HG03064 (cell line): ENCODE measurements around the gene RGS6.

Experiments used
- ATAC-seq: cut with Tn5 transposase; IDR thresholded peaks from one replicate; pipeline ENCODE4 v1.9.1; 2021; ENCODE audit warnings: low read depth; ENCODE audit not compliant: unreplicated experiment

RGS6 gene

DNA sequence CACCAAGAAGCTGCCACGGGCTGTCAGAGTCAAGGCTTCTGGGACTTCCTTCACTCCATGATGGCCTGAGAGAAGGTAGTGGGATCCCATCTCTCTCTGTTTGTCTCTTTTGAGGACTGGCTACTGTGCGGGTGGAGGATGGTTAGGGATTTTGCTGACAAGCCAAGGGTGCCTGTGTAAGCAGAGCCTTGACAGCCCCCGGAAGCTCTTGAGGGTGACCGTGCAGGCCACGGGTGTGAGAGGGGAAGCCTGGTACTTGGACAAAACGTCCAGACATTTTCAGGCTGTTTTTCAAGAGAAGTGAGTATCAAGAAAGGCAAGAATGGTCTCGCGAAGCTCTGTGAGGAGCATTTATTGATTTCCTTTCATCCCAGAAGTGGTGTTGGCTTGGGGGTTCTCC is 609.3 kb downstream of the RGS6 start:
- ATAC-seq, result no peak

DNA sequence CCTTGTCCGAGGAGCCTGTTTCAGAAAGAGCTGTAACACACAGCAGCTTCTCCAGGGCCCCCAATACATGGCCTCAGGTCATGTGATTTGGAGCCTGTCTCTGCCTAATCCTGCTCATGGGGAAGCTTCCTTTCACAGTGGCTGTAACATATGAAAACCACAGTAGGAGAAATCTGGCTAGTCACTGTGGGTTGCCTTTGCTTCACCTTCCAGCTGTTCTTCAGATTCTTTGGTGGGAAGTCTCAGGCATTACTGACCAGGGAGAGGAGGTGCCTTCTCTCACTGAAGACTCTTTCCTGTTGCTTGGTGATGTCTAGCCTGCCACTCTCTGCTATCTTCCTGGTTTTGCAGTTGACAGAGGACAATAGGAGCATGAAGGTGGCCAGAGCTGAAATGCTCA is 611.1 kb downstream of the RGS6 start:
- ATAC-seq, result no peak

DNA sequence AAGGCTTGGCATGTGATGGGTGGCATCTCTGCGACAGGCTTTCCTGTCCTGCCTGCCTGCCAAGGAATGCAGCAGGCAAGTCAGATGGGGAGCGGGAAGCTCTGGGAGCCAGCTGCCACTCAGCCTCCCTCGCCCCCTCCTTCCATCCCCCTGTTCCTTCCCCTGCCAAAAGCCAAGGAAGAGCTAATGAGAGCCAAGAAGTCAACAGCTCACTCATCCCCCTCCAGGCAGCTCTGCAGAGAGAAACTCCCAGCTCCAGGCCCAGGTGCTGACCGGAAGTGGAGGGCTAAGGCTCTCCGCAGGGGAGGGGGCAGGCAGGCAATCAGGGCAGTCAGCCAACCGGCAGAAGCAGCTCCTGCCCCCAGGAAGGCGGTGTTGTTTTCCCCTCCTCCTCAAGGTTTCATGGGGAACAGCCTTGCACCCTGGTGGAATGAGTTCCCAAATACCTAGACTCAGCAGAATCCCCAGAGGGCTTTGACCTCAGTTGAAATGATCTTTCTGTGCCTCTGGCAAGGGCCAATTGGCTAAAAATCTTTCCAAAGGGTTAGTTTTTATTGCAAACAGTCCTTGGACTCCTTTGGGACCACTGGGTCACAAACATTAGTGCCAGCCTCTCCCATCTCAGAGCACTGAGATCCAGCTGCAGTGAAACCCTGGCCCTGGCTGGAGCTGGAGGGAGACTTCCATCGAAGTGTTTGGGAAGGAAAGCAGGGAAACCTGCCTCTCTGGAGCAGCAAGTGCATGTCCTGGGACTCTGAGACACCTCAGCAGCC is 612.6 kb downstream of the RGS6 start:
- ATAC-seq, result no peak

DNA sequence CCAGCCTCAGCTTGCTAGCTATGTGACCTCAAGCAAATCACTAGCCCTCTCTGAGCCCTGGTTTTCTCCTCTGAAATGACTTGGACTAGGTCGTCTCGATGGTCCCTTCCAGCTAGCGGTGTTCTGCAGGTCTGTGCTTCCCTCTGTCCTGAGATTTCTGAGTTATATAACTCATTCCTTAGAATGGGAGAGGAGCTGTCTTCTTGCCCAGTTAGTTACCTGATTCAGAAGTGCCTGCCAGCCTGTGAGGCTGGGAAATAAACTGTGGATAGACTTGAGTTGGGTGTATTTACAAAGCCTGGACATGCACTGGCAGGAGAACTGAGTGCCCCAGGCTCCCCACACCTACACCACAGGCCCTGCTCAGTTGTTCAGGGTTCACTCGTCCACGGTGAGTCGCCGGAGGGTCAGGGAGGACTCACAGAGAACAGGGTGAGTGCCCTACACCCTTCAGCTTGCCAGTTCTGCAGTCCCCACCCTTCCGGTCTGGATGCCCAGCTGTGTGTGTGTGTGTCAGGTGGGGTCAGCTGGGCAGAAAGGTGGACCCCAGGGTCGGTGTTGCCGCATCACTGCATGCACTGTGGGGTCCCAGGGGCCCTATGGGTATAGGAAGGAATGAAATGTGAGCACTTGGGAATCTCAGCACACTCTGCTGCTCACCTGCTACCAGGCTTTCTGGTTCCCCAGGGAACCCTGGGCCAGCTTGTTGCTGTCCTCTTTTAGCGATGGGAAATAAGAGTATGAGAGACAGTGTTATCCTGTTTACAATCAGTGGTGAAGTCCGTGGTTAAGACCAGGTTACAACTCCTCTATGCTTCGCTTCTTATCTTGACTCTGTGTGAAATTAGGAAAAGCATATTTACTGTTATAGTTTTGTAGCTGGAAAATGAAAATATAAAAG is 613.4 kb downstream of the RGS6 start:
- no peak for ATAC-seq

DNA sequence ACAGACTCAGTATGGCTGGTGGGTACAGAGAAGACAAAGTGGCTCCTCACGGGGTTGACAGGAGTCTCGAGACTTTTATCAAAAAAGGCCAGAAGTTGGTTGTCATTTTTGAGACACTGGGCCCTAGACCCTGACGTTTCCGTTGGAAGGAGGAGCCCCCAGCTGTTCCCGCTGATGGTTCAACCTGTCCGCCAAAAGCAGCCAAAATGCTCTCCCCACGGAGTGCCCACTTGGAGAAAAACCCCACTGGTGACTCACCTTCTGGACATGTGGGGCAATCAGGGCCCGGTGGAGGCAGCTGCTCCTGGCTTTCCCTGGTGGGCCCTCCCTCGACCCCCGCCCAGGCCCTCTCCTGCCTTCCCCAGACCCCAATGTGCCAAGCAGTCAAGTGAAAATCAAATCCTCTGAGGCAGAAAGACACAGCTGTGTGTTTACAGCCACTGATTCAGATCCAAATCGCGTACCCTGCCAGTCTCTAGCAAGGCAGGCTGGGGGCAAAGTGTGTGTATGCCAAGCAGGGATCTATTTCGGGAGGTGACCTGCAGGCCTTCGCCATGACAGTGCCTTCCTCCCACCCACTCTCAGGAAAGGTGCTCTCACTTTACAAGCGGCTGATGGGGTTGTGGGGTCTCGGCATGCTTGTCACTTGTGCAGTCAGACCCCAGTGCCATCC is 614.3 kb downstream of the RGS6 start:
- ATAC-seq, result no peak

DNA sequence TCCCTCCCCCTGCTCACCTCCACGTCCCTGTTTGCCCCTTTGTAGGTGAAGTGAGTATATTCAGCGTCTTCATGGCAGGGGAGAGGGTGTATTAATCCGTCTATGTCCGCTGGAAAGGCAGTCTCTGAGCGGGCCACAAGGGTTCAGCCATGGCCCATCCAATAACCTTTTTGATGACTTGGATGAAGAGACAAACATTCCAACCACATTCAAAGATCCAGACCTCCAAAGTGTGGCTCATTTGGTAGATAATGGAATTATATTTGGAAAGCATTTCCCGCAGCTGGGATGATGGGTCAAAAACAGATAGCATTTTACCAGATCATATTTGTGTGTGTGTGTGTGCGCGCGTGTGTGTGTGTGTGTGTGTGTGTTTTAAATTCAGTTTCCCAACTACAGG is 615.8 kb downstream of the RGS6 start:
- no peak for ATAC-seq

DNA sequence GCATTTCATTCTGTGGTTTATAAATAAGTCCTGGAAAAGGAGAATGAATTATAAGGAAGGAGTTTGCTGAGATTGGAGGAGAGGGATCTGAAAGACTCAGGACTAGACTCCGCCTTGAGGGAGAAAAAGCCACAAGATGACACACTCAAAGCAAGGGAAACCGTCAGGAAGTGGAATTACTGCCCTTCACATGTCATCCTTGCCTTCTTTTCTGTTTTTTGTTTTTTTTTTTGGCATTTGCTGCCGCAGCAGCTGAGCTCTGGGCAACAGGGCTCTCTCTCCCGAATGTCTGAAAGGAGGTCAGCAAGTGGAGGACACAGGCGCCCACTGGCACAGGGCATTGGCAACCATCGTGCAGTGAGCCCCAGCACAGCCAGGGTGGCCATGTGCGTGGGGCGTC is 616.8 kb downstream of the RGS6 start:
- no peak for ATAC-seq

DNA sequence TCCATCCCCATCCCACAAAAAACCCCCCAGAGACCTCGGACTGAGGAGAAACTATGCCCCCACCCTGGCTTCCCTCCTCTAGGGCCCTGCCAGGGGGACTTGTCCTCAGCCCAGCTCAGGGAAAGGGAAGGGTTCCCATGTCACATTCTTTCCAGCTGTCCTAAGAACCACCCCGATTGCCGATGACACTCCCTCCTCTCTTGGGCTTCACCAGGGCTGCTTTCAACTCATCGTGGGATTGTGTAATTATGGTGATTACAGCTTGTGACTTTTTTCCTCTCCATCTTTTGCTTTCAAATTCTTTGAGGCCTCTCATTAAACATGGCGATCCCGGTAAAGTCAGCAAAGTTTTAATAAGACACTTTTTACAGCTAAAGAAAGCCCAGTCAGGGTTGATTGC is 617.6 kb downstream of the RGS6 start:
- ATAC-seq, result no peak

DNA sequence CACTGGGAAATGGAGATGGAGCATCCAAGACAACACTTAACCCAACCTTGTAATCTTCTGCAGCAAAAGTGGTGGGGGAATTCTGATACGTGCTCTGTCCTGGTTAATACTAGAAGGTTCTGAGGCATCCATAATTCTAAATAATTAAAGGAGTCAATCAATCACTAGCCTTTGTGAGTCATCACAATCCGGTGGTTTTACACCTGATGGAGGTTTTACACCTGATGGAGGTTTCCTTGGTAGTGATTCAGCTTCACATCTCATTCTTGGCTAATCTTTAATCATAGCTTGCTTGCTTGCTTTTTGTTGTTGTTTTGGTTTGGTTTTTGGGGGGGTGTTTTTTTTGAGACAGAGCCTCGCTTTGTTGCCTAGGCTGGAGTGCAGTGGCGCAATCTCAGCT is 618.3 kb downstream of the RGS6 start:
- no peak for ATAC-seq

DNA sequence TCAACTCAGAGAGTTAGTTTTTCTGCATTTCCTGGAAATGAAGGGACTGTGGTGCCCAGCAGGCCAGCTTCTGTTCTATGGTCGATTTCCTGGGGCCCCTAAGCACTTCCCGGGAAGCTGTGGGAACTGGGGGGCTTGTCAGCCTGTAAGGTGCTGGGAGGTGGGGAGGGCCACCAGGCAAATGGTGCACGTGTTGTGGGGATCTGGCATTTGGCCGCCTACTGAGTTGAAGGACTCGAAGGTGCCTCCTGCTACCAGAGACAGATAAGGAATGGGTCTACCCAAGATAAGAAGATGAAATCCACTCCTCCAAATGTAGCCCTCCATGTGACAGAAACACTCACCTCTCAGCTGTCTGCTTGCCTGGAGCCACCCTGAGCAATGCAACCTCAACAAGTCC is 620.0 kb downstream of the RGS6 start:
- ATAC-seq, result no peak

DNA sequence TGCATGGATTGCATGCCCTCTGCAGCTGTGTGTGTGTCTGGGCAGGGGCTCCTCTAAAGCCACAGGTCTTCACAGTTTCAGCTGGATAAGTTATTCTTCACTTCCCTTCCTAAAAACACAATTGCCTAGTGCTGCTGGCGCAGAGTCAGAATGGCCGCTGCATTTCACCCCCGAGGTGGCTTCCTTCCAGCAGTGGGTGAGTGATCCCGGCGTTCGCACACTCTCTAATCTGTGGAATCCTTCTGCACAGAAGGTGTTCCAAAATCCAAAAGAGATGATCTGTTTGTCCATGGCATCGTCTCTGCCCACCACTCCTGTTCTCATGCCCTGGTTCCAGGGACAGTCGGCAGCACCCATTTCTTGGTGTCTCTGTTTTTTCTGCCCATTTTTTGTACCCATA is 620.9 kb downstream of the RGS6 start:
- ATAC-seq, result no peak

DNA sequence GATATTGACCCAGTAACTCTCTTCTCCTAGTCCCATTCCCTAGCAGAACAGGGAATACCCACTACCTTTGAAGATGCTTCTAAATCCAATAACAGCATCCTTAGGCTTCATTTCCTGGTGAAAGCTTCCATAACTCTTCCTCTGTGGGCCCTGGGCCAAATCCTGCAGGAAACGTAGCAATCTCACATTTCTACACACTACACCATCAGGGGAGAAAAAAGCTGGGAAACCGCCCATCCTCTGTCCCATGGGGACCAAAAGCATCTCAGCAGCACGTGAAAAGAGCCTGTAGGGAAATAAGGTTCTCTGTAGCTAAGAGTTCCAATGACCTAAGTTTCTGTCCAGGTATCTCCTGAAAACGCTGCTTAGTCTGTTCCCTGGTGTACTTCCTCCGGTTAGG is 621.4 kb downstream of the RGS6 start:
- ATAC-seq, result no peak

DNA sequence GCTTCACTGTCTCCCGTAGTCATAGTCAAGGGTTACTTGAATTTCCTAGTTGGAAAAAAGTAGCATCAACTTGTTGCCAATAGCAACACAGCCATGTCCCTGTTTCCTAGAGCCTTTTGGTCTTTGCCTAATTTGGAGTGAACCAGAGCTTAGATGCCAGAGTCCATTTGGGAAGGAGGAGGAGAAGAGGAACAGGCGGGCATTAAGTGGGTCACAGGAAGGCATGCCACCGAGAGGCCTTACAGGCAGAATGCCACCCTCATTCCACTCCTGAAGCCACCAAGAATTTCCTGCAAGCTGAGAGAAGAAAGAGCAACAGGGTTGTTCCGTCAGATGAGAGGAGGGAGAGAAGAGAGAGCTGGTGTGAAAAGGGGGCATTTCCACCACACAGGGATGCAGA is 622.2 kb downstream of the RGS6 start:
- no peak for ATAC-seq

DNA sequence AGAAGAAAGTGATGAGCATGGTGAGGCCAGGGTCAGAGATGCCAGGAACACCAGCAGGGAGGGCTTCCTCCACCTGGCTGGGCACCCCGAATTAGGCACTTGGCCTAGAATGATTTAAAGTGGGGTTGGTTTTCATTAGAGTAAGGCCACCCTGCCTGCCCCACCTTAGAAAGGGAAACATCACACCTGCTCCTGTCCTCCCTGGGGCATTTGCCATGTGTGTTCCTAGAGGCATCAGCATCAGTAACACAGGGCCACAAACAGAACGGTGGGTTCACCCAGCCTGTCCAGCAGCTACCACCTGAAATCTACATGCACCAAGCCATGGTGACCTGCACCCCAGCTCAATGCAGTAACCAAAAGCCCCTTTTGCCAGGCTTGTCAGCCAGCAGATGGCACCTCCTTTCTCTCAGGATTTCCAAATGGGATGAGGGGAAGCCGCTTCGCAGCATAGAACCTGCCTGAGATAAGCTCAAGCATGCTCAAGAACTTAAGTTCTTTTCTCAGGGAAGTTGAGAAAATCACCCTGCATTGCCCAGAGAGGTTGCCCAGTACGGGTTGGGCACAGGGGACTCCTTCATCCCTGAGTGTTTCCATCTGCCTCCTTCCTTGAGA is 622.9 kb downstream of the RGS6 start:
- ATAC-seq, result no peak

DNA sequence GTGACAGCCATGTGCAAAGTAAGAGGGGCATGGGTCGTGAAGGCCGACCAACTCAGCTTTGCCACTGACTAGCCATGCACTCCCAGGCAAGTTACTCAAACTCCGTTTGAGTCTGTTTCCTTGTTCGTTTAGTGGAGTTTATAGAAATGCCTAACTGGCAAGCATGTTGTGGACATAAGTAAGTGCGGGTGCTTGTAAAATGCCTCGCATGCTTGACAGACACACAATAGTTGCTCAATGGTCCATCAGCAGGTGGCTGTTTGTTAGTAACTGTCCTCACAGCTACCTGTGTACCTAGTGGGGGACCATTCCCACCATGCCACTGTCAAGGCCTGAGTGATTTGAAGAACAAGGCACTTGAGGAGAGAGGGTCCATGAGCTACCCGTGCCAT is 623.4 kb downstream of the RGS6 start:
- ATAC-seq, result no peak

DNA sequence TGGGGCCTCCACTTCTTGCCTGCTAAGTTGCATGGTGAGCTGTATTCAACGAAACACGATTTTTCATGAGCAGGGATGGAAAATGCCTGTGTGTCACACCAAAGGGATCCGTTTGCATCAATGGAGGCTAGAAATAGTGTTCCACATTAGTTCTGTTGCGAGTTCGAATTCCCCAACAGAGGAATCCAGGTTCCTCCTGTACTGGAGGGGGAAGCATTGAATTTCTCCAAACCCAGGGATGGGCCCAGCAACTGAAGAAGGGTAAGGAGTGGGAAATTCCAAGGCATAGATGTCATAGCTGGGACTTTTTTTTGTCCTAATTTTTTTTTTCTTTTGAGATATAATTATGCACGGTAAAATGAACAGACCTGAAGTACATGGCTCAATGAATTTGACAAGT is 625.4 kb downstream of the RGS6 start:
- no peak for ATAC-seq

DNA sequence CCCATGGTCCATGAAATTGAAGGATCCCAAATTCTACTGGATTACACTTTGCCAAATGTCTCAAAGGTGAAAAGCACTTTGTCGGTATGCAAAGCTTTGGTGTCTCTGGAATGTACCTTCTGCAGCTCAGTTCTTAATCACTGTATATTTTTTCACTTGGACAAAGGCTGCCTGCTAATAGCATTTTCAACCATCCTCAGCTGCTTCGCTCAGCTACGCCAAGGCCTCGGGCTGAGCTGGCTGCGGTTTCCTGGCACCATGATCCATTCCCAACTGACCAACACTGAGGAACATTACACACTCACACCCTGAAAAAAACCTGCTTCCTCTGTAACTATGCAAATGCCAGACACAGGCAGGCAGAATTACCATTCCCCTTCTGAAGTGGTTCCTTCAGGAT is 626.5 kb downstream of the RGS6 start:
- ATAC-seq, result no peak

DNA sequence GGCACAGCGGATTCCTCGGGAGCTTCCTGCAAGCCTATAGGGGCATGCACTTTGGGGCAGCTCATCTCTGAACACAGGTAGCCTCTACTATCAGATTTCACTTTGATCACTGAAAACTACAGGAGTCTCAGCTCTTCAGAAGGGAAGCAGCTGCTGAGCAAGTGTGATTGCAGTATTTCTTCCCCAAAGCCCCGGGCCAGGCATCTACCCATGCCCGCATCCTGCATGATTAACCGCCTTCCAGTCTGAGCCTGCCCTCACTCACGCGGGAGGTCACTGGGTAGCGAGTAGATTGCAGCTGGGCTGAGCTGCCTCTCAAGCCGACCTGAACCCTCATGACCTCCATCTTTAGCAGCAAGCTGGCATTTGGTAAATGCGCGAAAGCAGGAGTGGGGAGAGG is 627.0 kb downstream of the RGS6 start:
- no peak for ATAC-seq

DNA sequence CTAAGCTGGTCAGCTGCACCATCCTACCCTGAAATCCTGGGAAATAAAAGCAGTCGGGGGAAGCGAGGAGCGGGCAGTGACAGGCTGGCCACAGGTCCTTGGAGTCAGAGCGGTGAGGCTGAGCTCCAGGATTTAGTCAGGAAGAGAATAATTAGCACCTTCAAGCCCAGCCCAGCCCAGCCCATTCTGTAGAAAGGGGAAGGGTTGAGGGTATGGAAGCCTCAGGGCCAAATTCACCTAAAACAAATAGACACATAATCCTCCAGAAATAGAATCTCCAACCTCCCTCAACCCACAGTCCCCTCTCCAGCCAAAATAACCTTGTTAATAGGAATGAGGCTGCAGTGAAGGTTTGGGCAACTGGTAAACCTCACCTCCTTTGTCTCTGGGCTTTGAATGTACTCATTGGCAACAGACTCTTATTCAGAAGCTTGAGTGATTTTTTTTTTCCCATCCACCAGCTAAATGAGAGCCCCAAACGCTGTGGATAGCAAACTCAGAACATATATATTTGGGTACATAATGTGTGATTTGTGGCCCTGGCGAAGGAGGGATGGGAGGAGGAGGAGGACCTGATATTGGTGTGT is 627.5 kb downstream of the RGS6 start:
- no peak for ATAC-seq

DNA sequence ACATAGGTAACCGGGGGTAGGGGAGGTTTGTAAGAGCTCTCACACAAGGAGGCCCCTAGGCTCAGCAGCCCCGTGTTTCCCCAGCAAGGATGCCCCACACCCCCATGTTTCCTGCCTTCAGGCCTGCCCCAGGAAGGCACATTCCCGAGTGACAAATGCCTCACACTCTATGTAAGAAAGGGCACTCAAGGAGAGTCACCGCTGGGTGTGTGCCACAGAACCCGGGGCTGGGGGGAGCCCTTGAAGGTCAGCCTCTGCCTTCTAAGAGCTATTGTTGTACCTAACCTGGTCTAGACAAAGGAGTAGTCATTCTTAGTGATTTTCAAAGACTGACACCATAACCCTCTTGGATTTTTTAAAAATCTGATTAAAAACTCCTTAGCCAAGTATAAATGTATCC is 628.1 kb downstream of the RGS6 start:
- ATAC-seq, result no peak
